Mammary epithelial cell (primary cell): ENCODE data around the gene PRKCA.

ENCODE experiments used
- EZH2 ChIP-seq: IDR thresholded peaks from 2 replicates; pipeline ENCODE4 v1.6.1; 2012; ENCODE audit warnings: low read length, inconsistent platforms, borderline replicate concordance
- TF ChIP-seq, protein P1 (sequence below), 2 donors: IDR thresholded peaks in 1 of 2; conservative IDR thresholded peaks in 1 of 2; 2 replicates each; pipeline ENCODE4 v1.5.1; 2011 to 2012; ENCODE audit warnings: inconsistent platforms in 2 of 2, low read length in 2 of 2, mild to moderate bottlenecking in 2 of 2, control low read depth in 1 of 2, low read depth in 1 of 2; ENCODE audit not compliant: insufficient read depth in 1 of 2; ENCODE audit errors: extremely low read depth in 1 of 2

DNA sequence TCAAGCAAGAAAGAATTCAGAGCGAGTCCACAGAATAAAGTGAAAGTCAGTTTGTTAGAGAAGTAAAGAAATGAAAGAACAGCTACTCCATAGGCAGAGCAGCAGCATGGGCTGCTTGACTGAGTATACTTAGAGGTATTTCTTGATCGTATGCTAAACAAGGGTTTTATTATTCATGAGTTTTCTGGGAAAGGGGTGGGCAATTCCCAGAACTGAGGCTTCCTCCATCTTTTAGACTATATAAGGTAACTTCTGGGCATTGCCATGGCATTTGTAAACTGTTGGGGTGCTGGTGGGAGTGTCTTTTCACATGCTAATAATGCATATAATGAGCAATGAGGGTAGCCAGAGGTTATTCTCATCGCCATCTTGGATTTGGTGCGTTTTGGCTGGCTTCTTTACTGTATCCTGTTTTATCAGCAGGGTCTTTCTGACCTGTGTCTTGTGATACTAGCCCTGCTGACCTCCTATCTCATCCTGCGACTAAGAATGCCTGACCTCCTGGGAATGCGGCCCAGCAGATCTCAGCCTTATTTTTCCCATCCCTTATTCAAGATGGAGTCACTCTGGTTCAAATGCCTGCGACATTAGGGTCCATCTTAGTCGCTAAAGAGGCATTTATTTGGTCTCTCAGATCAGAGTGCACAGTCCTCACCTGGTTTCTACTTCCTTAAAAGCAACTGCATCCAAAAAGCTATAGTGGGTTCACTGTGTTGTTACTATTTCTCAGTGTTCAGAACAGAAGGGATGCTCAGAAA is 432.0 kb downstream of the PRKCA start:
- TF ChIP-seq, protein P1, sequence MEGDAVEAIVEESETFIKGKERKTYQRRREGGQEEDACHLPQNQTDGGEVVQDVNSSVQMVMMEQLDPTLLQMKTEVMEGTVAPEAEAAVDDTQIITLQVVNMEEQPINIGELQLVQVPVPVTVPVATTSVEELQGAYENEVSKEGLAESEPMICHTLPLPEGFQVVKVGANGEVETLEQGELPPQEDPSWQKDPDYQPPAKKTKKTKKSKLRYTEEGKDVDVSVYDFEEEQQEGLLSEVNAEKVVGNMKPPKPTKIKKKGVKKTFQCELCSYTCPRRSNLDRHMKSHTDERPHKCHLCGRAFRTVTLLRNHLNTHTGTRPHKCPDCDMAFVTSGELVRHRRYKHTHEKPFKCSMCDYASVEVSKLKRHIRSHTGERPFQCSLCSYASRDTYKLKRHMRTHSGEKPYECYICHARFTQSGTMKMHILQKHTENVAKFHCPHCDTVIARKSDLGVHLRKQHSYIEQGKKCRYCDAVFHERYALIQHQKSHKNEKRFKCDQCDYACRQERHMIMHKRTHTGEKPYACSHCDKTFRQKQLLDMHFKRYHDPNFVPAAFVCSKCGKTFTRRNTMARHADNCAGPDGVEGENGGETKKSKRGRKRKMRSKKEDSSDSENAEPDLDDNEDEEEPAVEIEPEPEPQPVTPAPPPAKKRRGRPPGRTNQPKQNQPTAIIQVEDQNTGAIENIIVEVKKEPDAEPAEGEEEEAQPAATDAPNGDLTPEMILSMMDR (conservative IDR thresholded peaks at IDR 0.05 in 1 of 2, IDR thresholded peaks at IDR 0.05 in 1 of 2; ENCODE audit: extremely low read depth in 1 of 2, insufficient read depth in 1 of 2, low read depth in 1 of 2, low read length in 2 of 2) = no peak
- no peak for TF ChIP-seq EZH2
